Measurements from ENCODE around the gene CNOT11. TPM values are rescaled to one million over a fixed set of nuclear protein-coding genes. Genes with fewer than 3 reads are reported as not detected.

Gene CNOT11
- total and polyA plus RNA-seq, 2 of the 8 experiments (the other 6 are each of a cell fraction or from before 2014, with no cell fraction given), result 41.5 to 54.6 TPM

GRCh38 chr2:101278925-101279324, 26.2 kb downstream of the CNOT11 start (continued):
- TF ChIP-seq CHD7 (IDR thresholded peaks at IDR 0.05; ENCODE audit: insufficient replicate concordance, low read length) (no peak), JUND (IDR thresholded peaks at IDR 0.05; ENCODE audit: low read length) (no peak), BCL11A (IDR thresholded peaks at IDR 0.05; ENCODE audit: low read depth in 2 of 2, low read length in 2 of 2) (no peak), JUN (IDR thresholded peaks at IDR 0.05; ENCODE audit: low read depth, low read length) (no peak), RNF2 (IDR thresholded peaks at IDR 0.05; ENCODE audit: borderline replicate concordance, low read depth, low read length, missing control alignments, poor library complexity, severe bottlenecking) (no peak), HDAC2 (IDR thresholded peaks at IDR 0.05; ENCODE audit: borderline replicate concordance in 1 of 2, low read depth in 2 of 2, low read length in 2 of 2) (no peak), SP1 (IDR thresholded peaks at IDR 0.05; ENCODE audit: low read depth, low read length) (no peak), RXRA (IDR thresholded peaks at IDR 0.05; ENCODE audit: insufficient read depth, low read depth, low read length) (no peak), TEAD4 (IDR thresholded peaks at IDR 0.05; ENCODE audit: low read depth, low read length) (no peak), BRCA1 (IDR thresholded peaks at IDR 0.05; ENCODE audit: low read depth, low read length) (no peak), TBP (IDR thresholded peaks at IDR 0.05; ENCODE audit: low read depth, low read length) (no peak)
